Measurements from ENCODE around the gene PEG3.

The PEG3 gene

DNA sequence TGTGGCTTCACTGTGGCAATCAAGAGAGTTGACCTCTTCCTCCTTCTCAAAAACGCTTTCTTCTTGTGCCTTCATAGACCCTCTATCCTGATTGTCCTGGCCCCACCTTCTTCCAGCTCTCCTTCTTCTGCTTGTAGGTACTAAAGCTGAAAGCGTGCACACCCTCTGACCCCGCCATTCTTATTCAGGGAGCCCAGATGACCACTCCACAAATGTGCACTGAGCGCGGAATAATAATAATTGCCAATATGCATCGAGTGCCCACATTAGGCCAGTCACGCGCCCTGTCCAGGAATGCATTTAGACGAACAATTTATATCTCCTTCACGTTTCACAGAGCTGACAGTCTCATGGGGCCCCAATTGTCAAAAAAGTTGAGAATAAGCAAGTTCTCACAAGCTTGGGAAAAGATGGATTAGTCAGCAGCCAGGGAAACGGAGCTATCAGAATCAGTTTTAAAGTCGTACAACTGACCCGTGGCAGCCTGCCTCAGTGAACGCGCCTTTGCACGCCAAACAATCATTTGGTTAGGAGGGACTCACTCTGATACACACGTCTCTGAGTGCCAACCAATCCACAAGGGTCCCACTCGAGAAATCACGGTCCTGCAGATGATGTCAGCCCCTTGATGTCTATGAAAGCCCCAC is 36.7 kb upstream of the PEG3 start:
- Histone ChIP-seq H3K9me3 (ENCODE audit: severe bottlenecking) (peaks cover 2% of the 10 kb centered on the region), H3K27me3 (ENCODE audit: insufficient read depth, poor library complexity, severe bottlenecking) (no peaks in the 10 kb centered on the region), H3K36me3 (ENCODE audit: low read depth) (no peaks in the 10 kb centered on the region), H3K4me1 (ENCODE audit: insufficient read depth, poor library complexity, severe bottlenecking) (no peaks in the 10 kb centered on the region), H3K27ac (ENCODE audit: poor library complexity, severe bottlenecking) (no peak overlapping the region), H3K4me3 (ENCODE audit: severe bottlenecking) (no peak overlapping the region)
- TF ChIP-seq CTCF (IDR thresholded peaks at IDR 0.05; ENCODE audit: poor library complexity, severe bottlenecking), result no peak
- DNase-seq (ENCODE audit: low spot score) (no peak), ATAC-seq (ENCODE audit: low read depth) (no peak)

DNA sequence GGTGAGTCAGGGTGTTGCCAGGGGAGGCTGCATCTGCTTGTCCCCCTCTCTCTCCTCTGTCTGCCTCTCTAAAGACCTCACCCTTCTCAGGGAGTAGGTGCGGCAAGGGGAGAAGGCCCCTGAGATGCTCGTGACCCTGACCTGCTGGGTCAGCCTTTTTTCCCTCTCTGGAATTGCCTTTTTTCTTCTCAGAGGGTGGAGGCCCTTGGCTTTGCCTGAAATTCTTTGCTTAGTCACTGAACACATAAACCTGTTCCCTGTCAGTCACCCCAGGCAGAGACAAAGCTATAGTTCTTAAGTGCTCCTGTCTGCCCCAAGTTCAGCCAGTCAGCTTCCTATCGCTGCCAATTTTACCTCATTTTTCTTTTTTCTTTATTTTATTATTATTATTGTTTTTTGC is 35.2 kb upstream of the PEG3 start:
- Histone ChIP-seq H3K36me3 (ENCODE audit: low read depth) (no peaks in the 10 kb centered on the region), H3K4me1 (ENCODE audit: insufficient read depth, poor library complexity, severe bottlenecking) (no peaks in the 10 kb centered on the region), H3K9me3 (ENCODE audit: severe bottlenecking) (peaks cover 2% of the 10 kb centered on the region), H3K27ac (ENCODE audit: poor library complexity, severe bottlenecking) (no peak overlapping the region), H3K27me3 (ENCODE audit: insufficient read depth, poor library complexity, severe bottlenecking) (no peaks in the 10 kb centered on the region), H3K4me3 (ENCODE audit: severe bottlenecking) (no peak overlapping the region)
- DNase-seq (ENCODE audit: low spot score) (no peak), ATAC-seq (ENCODE audit: low read depth) (no peak)
- no peak for TF ChIP-seq CTCF (IDR thresholded peaks at IDR 0.05; ENCODE audit: poor library complexity, severe bottlenecking)

- DNase-seq (ENCODE audit: low spot score) (no peak), ATAC-seq (ENCODE audit: low read depth) (no peak)
- Histone ChIP-seq H3K4me1 (ENCODE audit: insufficient read depth, poor library complexity, severe bottlenecking) (no peaks in the 10 kb centered on the region), H3K27ac (ENCODE audit: poor library complexity, severe bottlenecking) (no peak overlapping the region), H3K4me3 (ENCODE audit: severe bottlenecking) (no peak overlapping the region), H3K36me3 (ENCODE audit: low read depth) (no peaks in the 10 kb centered on the region), H3K9me3 (ENCODE audit: severe bottlenecking) (peaks cover 2% of the 10 kb centered on the region), H3K27me3 (ENCODE audit: insufficient read depth, poor library complexity, severe bottlenecking) (no peaks in the 10 kb centered on the region)
- TF ChIP-seq CTCF (IDR thresholded peaks at IDR 0.05; ENCODE audit: poor library complexity, severe bottlenecking), result no peak
Measured at GRCh38 chr19:56874530-56874929, 34.0 kb upstream of the PEG3 start.

DNA sequence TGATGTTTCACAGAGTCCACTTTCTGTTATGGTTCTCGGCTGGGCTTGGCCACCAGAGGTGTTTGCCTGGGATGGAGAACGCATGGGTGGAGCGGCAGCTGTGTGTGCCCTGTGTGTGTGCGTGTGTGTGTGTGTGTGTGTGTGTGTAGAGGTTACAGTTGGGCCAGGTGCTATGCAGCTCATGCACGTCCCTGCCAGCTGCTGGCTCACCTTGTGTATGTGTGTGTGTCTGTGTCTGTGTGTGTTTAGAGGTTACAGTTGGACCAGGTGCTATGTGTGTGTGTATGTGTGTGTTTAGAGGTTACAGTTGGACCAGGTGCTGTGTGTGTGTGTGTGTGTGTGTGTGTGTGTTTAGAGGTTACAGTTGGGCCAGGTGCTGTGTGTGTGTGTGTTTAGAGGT is 33.0 kb upstream of the PEG3 start:
- TF ChIP-seq CTCF (IDR thresholded peaks at IDR 0.05; ENCODE audit: poor library complexity, severe bottlenecking), result no peak
- Histone ChIP-seq H3K27me3 (ENCODE audit: insufficient read depth, poor library complexity, severe bottlenecking) (no peaks in the 10 kb centered on the region), H3K36me3 (ENCODE audit: low read depth) (no peaks in the 10 kb centered on the region), H3K9me3 (ENCODE audit: severe bottlenecking) (no peaks in the 10 kb centered on the region), H3K4me3 (ENCODE audit: severe bottlenecking) (no peak overlapping the region), H3K27ac (ENCODE audit: poor library complexity, severe bottlenecking) (no peak overlapping the region), H3K4me1 (ENCODE audit: insufficient read depth, poor library complexity, severe bottlenecking) (no peaks in the 10 kb centered on the region)
- no peak for DNase-seq (ENCODE audit: low spot score)
- ATAC-seq (ENCODE audit: low read depth), result no peak

DNA sequence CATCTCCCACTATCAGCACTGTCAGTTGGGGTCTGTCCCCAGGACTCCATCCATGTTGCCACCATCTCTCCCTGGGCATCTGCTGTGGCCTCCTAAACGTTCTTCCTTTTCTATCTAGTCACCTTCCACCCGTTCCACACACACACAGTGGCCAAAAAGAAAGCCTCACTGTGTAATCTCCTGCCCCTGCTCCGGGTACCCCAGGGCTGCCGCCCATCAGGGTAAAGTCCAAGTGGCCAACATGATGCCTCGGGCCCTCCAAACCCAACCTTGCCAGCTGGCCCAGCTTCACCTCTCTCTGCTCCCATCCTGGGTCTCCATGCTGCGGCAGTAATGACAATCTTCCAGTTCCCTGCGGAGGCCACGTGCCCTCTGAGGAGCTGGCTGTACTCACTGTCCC is 29.4 kb upstream of the PEG3 start:
- ATAC-seq (ENCODE audit: low read depth) (no peak), DNase-seq (ENCODE audit: low spot score) (no peak)
- no peak for TF ChIP-seq CTCF (IDR thresholded peaks at IDR 0.05; ENCODE audit: poor library complexity, severe bottlenecking)
- no peak overlapping the region for H3K4me3 ChIP-seq (ENCODE audit: severe bottlenecking)
- H3K27ac ChIP-seq (ENCODE audit: poor library complexity, severe bottlenecking), result no peak overlapping the region
- H3K9me3 ChIP-seq (ENCODE audit: severe bottlenecking), result no peaks in the 10 kb centered on the region
- no peaks in the 10 kb centered on the region for H3K4me1 ChIP-seq (ENCODE audit: insufficient read depth, poor library complexity, severe bottlenecking)
- H3K27me3 ChIP-seq (ENCODE audit: insufficient read depth, poor library complexity, severe bottlenecking), result no peaks in the 10 kb centered on the region
- H3K36me3 ChIP-seq (ENCODE audit: low read depth), result no peaks in the 10 kb centered on the region
